Caki2 (cell line): ENCODE measurements around the gene CYB5R2. TPM values are rescaled to one million over a fixed set of nuclear protein-coding genes. Genes with fewer than 3 reads are reported as not detected.

ENCODE experiments used
- total RNA-seq: library from RNA; depleted of rRNA; stranded (reverse); fragments of >200 nt; shearing (Covaris generic); gene quantifications from 2 replicates; pipeline ENCODE4 v1.2.3, GENCODE V29; 2014; ENCODE audit warnings: low replicate concordance; rRNA removed

Gene CYB5R2
- total RNA-seq, 1 experiment from 2014 or later = not detected

Other genes with a start within 250 kb of the CYB5R2 start
- gene OLFML1, start 188.0 kb downstream of the CYB5R2 start, total RNA-seq = not detected in 2 replicates
- 6.1 and 10.1 TPM in 2 replicates for gene PPFIBP2, start 159.5 kb downstream of the CYB5R2 start, total RNA-seq
- gene OVCH2, start 33.0 kb upstream of the CYB5R2 start, total RNA-seq = not detected in 2 replicates
- not detected in 2 replicates for gene OR5P2, start 123.4 kb upstream of the CYB5R2 start, total RNA-seq
- gene OR5P3, start 157.3 kb upstream of the CYB5R2 start, total RNA-seq = not detected in 2 replicates